DMS79 (cell line): ENCODE data around the gene MTX1.
"Not testable (repeated sequence)": the region's sequence is repeated elsewhere in the genome, so short reads cannot be mapped to it uniquely, and the experiment has no call there.

ENCODE experiments used
- DNase-seq: peaks from one replicate; lab custom pipeline; 2025; lab: John Stamatoyannopoulos, UW

MTX1 gene

GRCh38 chr1:155188268-155188667 is 20.2 kb upstream of the MTX1 start:
- no peak for DNase-seq

DNA sequence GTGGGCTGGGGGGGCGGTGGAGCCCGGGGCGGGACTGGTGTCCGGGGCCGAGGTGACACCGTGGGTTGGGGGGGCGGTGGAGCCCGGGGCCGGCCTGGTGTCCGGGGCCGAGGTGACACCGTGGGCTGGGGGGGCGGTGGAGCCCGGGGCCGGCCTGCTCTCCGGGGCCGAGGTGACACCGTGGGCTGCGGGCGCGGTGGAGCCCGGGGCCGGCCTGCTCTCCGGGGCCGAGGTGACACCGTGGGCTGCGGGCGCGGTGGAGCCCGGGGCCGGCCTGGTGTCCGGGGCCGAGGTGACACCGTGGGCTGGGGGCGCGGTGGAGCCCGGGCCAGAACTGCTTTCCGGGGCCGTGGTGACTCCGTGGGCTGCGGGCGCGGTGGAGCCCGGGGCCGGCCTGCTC is 18.6 kb upstream of the MTX1 start:
- not testable (repeated sequence) for DNase-seq

GRCh38 chr1:155191904-155192303 is 16.6 kb upstream of the MTX1 start:
- no peak for DNase-seq

GRCh38 chr1:155192346-155193274 is 15.9 kb upstream of the MTX1 start:
- peak; percentile 66 for DNase-seq

DNA sequence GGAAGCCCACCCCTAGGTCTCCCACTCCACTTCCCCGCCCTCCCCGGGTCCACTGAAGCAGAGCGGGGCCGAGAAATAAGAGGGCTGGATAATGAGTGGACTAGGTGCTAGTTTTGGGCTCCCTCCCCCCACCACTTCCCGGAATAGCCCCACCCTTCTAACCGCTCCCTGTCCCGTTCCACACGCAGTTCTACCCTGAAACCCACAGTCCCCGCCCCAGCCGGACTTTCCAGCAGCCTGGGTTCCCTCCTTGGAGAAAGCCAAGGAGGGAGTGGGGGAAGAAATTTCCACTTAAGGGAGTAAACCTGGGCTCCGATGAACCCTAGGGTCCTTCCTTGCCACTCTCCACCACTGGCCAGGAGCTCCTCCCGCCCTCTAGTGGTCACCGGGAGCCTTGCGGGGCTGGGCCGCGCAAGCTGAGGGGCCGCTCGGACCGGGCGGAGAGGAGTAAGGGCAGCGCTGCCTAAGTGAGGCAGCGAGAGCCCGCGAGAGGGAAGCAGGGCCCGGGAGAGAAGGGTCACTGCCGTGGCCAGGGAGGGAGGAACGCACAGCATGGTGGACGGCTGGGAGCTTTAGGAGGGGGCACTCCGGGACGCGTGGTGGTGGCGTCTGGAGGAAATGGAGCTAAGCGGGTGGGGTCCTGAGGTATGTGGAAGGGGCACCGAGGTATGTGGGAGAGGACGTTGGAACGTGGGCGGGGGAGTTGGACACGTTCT is 15.1 kb upstream of the MTX1 start:
- DNase-seq, result peak; percentile 90

GRCh38 chr1:155193991-155194240 is 14.6 kb upstream of the MTX1 start:
- not testable (repeated sequence) for DNase-seq

- no peak for DNase-seq
These were observed 13.0 kb upstream of the MTX1 start for GRCh38 chr1:155195201-155196102.

DNA sequence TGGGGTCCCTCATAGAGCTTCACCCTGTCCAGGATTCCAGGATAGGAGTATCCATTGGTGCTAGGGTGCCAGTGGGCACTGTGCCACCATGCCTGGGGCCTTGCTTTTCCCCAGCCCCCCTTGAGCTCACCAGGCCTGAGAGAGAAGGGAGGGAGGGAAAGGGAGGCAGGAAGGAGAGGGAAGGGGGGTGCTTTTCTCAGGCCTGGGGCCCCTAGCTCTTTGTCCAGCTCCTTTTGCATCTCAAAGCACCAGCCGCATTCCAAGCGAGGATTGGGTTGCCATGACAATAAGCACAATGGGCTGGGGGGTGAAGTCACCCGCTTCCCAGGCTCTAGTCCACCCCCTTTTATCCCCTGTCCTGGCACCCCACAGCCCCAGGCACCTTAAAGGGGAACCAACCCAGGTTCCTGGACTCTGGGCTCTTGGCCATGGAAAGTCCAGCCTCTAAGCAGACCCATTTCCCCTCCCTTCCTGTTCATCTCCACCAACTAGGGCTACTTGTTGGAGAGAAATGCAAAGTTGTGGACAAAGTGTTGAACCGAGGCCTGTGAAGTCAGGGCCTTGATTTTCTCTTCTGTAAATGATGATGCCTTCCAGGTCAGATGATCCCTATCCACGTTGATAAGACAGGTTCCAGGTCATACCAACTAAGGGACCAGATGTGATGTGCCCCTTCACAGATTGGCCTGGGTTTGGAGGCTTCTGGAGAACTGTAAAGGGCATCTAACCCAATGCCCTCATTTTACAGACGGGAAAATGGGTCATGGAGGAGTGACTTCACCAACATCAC is 12.2 kb upstream of the MTX1 start:
- DNase-seq, result no peak

- no peak for DNase-seq
These were observed 11.4 kb upstream of the MTX1 start for GRCh38 chr1:155196893-155197638.

GRCh38 chr1:155197901-155198546 is 10.5 kb upstream of the MTX1 start:
- DNase-seq, result no peak

DNA sequence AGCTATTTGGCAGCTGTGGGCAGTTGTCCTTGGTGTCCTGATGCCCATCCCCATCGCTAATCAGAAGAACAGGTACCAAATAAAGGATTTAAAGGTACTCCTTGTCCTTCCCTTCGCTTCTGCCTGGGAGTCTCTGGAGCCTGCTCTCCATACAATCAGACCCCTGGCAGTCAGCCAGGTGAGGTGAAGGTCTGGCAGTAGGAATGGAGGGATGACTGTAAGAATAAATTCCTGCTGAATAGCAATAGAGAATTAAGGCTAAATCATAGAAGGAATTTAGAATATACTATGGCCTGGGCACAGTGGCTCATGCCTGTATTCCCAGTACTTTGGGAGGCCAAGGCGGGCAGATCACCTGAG is 10.0 kb upstream of the MTX1 start:
- no peak for DNase-seq

- DNase-seq, result no peak
These were observed 8.7 kb upstream of the MTX1 start for GRCh38 chr1:155199792-155200191.

- no peak for DNase-seq
These were observed 7.6 kb upstream of the MTX1 start for GRCh38 chr1:155200920-155201319.

DNA sequence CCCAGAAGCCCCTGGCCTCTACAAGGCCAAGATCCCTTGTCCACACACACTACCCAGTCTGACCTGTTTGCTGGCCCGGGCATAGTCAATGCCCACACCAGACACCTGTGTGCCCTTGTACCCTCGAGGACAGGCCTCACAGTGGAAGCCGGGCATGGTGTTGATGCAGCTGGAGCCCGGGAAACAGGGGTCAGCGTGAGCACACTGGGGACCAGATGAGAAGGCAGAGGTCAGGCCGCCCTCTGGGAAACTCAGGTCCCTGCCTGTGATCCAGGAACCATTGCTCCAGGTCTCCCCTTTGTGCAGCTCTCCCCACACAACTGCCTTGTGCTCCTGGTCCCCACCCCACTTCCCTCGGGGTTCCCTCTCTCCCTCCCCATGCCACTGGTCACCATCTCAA is 6.3 kb upstream of the MTX1 start:
- DNase-seq, result no peak

DNA sequence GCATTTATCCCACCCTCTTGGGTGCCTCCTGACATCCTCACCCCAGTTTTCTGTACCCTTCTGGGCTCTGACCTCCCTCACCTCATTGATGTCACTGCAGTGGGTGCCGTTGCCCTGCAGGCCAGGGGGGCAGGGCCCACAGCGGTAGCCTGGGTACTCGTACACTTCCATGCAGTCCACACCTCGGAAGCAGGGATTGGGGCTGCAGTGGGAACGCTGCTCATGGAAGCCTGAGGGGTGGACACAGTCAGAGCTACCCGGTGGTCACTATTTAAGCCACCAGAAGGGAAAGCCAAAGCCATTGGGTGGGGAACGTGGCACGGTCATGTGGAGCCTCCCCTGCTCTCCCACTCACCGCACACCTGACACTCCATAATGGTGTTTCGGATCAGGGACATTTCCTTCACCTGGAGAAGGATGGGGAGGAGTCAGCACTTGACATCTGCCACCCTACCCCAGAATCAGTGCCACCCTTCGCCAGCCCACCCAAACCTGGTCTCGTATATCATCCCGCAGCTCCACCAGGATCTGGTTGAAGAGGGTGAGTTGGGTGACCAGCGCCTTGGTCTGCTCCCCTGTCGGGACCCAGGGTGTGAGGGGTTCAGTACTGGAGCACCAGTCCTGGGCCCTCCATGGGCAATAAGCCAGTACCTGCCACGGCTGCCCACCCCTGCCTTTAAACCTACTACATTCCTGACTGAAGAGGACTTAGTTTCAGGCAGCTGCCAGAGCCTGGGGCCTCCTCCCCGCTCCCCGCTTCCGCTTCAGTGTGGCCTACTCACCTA is 5.6 kb upstream of the MTX1 start:
- DNase-seq, result no peak

DNA sequence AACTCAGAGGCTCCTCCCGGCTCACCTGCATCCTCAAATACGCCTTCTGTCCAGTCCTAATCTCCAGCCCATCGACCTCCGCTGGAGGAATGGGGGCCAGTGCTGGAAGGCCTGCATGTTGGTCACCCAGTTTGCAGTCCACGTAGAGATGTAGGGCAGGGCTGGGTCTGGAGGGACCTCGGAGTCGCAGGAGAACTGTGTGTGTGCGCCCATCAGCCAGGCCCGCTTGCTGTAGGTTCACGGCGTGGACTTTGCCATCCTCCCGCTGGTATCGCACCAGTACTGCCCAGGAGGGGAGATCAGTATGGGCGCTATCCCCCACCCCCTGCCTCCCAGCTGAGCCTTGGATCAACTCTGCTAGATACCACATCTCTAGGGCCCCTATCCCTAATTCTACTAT is 3.5 kb upstream of the MTX1 start:
- DNase-seq, result no peak

GRCh38 chr1:155205969-155206593 is 2.4 kb upstream of the MTX1 start:
- DNase-seq, result no peak

DNA sequence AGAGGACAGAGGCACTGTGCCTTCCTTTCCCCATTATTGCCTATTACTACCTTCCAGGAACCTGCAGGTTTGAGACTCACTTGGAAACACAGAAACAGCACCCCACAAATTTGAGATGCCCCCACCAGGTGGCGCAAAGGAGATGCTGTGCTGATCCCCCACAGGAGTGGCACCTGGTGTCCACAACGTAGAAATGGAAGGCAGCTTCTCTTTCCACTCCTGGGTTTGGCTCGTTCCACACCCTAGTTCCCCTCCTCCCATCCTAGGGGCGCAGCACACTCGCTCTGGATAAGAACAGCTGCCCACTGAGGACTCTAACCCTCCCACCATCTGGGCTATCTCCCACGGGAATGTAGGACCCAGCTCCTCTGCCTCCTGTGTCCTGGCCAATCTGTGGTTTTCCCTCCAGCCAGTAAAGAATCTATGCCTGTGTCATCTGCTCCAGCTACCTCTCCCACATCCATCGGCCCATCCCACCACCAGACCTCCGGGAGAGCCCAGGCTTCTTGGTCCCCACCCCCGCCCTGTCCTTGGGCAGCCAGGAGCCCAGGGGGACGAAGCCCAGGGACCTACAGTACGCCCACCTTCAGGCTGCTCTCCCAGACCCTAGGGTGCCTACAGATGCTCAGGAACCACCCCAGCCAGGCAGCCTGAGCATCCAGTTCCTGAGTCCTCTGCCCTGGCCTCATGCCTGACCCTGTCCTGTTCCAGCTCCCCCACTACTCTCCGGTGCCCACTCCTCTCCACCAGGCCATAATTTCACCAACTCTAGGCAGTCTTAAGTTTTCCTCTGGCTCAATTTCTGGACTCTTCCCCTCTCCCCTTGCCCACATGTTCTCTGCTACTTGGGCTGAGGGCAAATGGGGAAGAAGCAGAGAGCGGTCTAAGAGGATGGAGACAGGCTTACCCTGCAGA is 1.3 kb upstream of the MTX1 start:
- DNase-seq, result peak; percentile 59
